H9 (cell line): ENCODE measurements around the gene CHRDL1. TPM values are rescaled to one million over a fixed set of nuclear protein-coding genes. Genes with fewer than 3 reads are reported as not detected.

Experiments
- DNase-seq: peaks from one replicate; pipeline ENCODE4 v3.0.0-alpha.2; 2017
- H2AFZ ChIP-seq: one replicate; pipeline ENCODE4 v1.6.1; 2013; ENCODE audit warnings: mild to moderate bottlenecking, low read length, control low read depth, moderate library complexity
- H2AK5ac ChIP-seq: 2 replicates; pipeline ENCODE4 v1.6.1; 2013; ENCODE audit warnings: low read length, control low read depth, mixed read lengths; ENCODE audit not compliant: insufficient read length
- H2BK120ac ChIP-seq: one replicate; pipeline ENCODE4 v1.6.1; 2013; ENCODE audit warnings: low read depth, mild to moderate bottlenecking, low read length, control low read depth, inconsistent platforms; ENCODE audit not compliant: poor library complexity, severe bottlenecking
- H2BK12ac ChIP-seq: 2 replicates; pipeline ENCODE4 v1.6.1; 2013; ENCODE audit warnings: low read length, control low read depth, mixed read lengths, low read depth; ENCODE audit not compliant: insufficient read length
- H2BK15ac ChIP-seq: 2 replicates; pipeline ENCODE4 v1.6.1; 2013; ENCODE audit warnings: low read depth, low read length, control low read depth
- H2BK20ac ChIP-seq: one replicate; pipeline ENCODE4 v1.6.1; 2013; ENCODE audit warnings: low read depth, mild to moderate bottlenecking, low read length, control low read depth, inconsistent platforms; ENCODE audit not compliant: poor library complexity, severe bottlenecking
- H2BK5ac ChIP-seq: 2 replicates; pipeline ENCODE4 v1.6.1; 2013; ENCODE audit warnings: low read length, control low read depth, mixed read lengths; ENCODE audit not compliant: insufficient read length
- H3K14ac ChIP-seq: 2 replicates; pipeline ENCODE4 v1.6.1; 2013; ENCODE audit warnings: low read length, control low read depth; ENCODE audit not compliant: insufficient read depth
- H3K18ac ChIP-seq: 2 replicates; pipeline ENCODE4 v1.6.1; 2013; ENCODE audit warnings: low read depth, mild to moderate bottlenecking, mixed read lengths, low read length, control low read depth; ENCODE audit not compliant: insufficient read length
- H3K23ac ChIP-seq: 2 replicates; pipeline ENCODE4 v1.6.1; 2013; ENCODE audit warnings: low read length, control low read depth, mixed read lengths, low read depth; ENCODE audit not compliant: insufficient read length
- H3K23me2 ChIP-seq: 2 replicates; pipeline ENCODE4 v1.6.1; 2013; ENCODE audit warnings: low read depth, mild to moderate bottlenecking, mixed read lengths, low read length, control low read depth; ENCODE audit not compliant: insufficient read length, poor library complexity, severe bottlenecking
- H3K27ac ChIP-seq: 2 replicates; pipeline ENCODE4 v1.5.1; 2013; ENCODE audit warnings: low read length, control low read depth, mixed read lengths, low read depth; ENCODE audit not compliant: insufficient read length
- H3K27me3 ChIP-seq: 2 replicates; pipeline ENCODE4 v1.6.1; 2013; ENCODE audit warnings: low read length, control low read depth, inconsistent platforms; ENCODE audit not compliant: insufficient read depth
- H3K4ac ChIP-seq: 2 replicates; pipeline ENCODE4 v1.6.1; 2013; ENCODE audit warnings: low read depth, mild to moderate bottlenecking, control low read depth, inconsistent platforms, low read length, moderate library complexity
- H3K4me1 ChIP-seq: 2 replicates; pipeline ENCODE4 v1.6.1; 2013; ENCODE audit warnings: low read length, control low read depth, inconsistent platforms; ENCODE audit not compliant: insufficient read depth
- H3K4me2 ChIP-seq: 2 replicates; pipeline ENCODE4 v1.6.1; 2013; ENCODE audit warnings: low read length, control low read depth, mixed read lengths; ENCODE audit not compliant: insufficient read length, insufficient read depth
- H3K56ac ChIP-seq: 2 replicates; pipeline ENCODE4 v1.6.1; 2013; ENCODE audit warnings: low read depth, mild to moderate bottlenecking, mixed read lengths, low read length, control low read depth; ENCODE audit not compliant: insufficient read length
- H3K79me1 ChIP-seq: 2 replicates; pipeline ENCODE4 v1.6.1; 2013; ENCODE audit warnings: low read depth, mild to moderate bottlenecking, moderate library complexity, low read length, control low read depth, inconsistent platforms; ENCODE audit not compliant: insufficient read depth, poor library complexity, severe bottlenecking
- H3K79me2 ChIP-seq: 2 replicates; pipeline ENCODE4 v1.6.1; 2013; ENCODE audit warnings: low read length, control low read depth, inconsistent platforms; ENCODE audit not compliant: insufficient read depth
- H3K9ac ChIP-seq: 2 replicates; pipeline ENCODE4 v1.6.1; 2013; ENCODE audit warnings: low read length, control low read depth, mixed read lengths; ENCODE audit not compliant: insufficient read length; ENCODE audit errors: extremely low read depth
- H3K9me3 ChIP-seq: one replicate; pipeline ENCODE4 v1.6.1; 2013; ENCODE audit warnings: low read depth, low read length, inconsistent platforms; ENCODE audit not compliant: control insufficient read depth
- H3T11ph ChIP-seq: one replicate; pipeline ENCODE4 v1.6.1; 2013; ENCODE audit warnings: mild to moderate bottlenecking, low read length, control low read depth, inconsistent platforms
- H4K20me1 ChIP-seq: one replicate; pipeline ENCODE4 v1.6.1; 2013; ENCODE audit not compliant: control insufficient read depth, insufficient read length, insufficient read depth
- H4K5ac ChIP-seq: 2 replicates; pipeline ENCODE4 v1.6.1; 2013; ENCODE audit warnings: low read depth, mild to moderate bottlenecking, mixed read lengths, low read length, control low read depth; ENCODE audit not compliant: insufficient read length
- H4K8ac ChIP-seq: replicated peaks from 2 replicates; pipeline ENCODE4 v1.6.1; 2013; ENCODE audit warnings: low read length, control low read depth, mixed read lengths, low read depth; ENCODE audit not compliant: insufficient read length
- H4K91ac ChIP-seq: 2 replicates; pipeline ENCODE4 v1.6.1; 2013; ENCODE audit warnings: low read depth, mild to moderate bottlenecking, moderate library complexity, mixed read lengths, low read length, control low read depth; ENCODE audit not compliant: insufficient read length
- H3K27ac Mint-ChIP-seq, 3 experiments: 2 replicates in 2 of 3; 3 replicates in 1 of 3; pipeline ENCODE4 v1.8.0; 2020 to 2021; ENCODE audit warnings: mixed read lengths in 3 of 3, mild to moderate bottlenecking in 1 of 3, moderate library complexity in 1 of 3
- H3K27me3 Mint-ChIP-seq: 2 replicates; pipeline ENCODE4 v1.8.0; 2021; ENCODE audit warnings: low read depth, mild to moderate bottlenecking, moderate library complexity, mixed read lengths
- H3K36me3 Mint-ChIP-seq, 3 experiments: 2 replicates in 2 of 3; 3 replicates in 1 of 3; pipeline ENCODE4 v1.8.0; 2020 to 2021; ENCODE audit warnings: low read depth in 3 of 3, mixed read lengths in 3 of 3; ENCODE audit not compliant: insufficient read depth in 1 of 3
- H3K4me1 Mint-ChIP-seq, 2 experiments: 2 replicates each; pipeline ENCODE4 v1.8.0; 2020; ENCODE audit warnings: mixed read lengths in 2 of 2
- H3K4me3 Mint-ChIP-seq, 2 experiments: 2 replicates in 1 of 2; 3 replicates in 1 of 2; pipeline ENCODE4 v1.8.0; 2020 to 2021; ENCODE audit warnings: mild to moderate bottlenecking in 2 of 2, mixed read lengths in 2 of 2, moderate library complexity in 1 of 2
- H3K9me3 Mint-ChIP-seq, 2 experiments: 2 replicates in 1 of 2; 3 replicates in 1 of 2; pipeline ENCODE4 v1.8.0; 2020; ENCODE audit warnings: mild to moderate bottlenecking in 2 of 2, mixed read lengths in 2 of 2, moderate library complexity in 1 of 2
- total RNA-seq: library from RNA; stranded (reverse); gene quantifications from 2 replicates; pipeline ENCODE4 v1.2.1, GENCODE V29; 2021
- TF ChIP-seq, protein P1 (sequence below): fragments of 200-600 bp; sonication (generic); conservative IDR thresholded peaks from 3 replicates; pipeline ENCODE4 v1.8.0; 2021; ENCODE audit warnings: antibody characterized with exemption, mild to moderate bottlenecking

Gene CHRDL1
- total RNA-seq, 1 experiment from 2014 or later, result 11.8 TPM

DNA sequence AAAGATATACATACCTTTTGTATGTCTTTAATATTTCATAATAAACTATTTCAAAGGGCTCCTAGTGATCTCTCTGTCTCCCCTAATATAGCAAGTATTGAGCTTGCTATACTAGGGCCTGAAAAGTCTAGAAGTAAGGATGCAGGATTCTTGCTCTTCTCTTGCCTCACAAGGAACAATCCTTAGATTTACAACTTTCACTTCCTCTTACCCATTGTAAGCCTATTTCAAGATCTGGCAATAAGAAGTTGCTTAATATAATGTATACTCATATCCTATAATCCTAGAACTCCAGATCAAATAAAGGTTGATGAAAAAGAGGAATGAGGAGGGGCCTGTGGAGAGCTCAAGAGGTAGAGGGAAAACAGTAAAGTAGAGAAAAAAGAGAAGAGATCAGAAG is 40.8 kb upstream of the CHRDL1 start:
- Histone ChIP-seq H3K23ac (no peak overlapping the region), H2BK12ac (no peak overlapping the region), H3K27ac (no peak overlapping the region), H2BK120ac (no peak overlapping the region), H3K18ac (no peak overlapping the region), H4K20me1 (no peaks in the 10 kb centered on the region), H4K91ac (no peak overlapping the region), H2BK15ac (no peak overlapping the region), H2AFZ (no peak overlapping the region), H2AK5ac (no peak overlapping the region), H3K9me3 (no peaks in the 10 kb centered on the region), H2BK20ac (no peak overlapping the region), H4K8ac (no peak overlapping the region), H3K23me2 (no peaks in the 10 kb centered on the region), H3K9ac (no peak overlapping the region), H3K79me1 (no peaks in the 10 kb centered on the region), H3T11ph (no peak overlapping the region), H3K4me2 (no peak overlapping the region), H3K14ac (no peak overlapping the region), H3K4me1 (no peaks in the 10 kb centered on the region), H3K56ac (no peak overlapping the region), H3K27me3 (no peaks in the 10 kb centered on the region), H2BK5ac (no peak overlapping the region), H4K5ac (no peak overlapping the region), H3K4ac (no peak overlapping the region), H3K79me2 (no peaks in the 10 kb centered on the region)
- Mint-ChIP-seq H3K4me1 (peaks cover 3 to 5% of the 10 kb centered on the region in 2 experiments; a peak in 2 of 4 replicates), H3K36me3 (no peaks in the 10 kb centered on the region; a peak in 1 of 7 replicates), H3K27me3 (no peaks in the 10 kb centered on the region; the same call in none of the 2 replicates), H3K27ac (no peak overlapping the region), H3K4me3 (no peak overlapping the region), H3K9me3 (no peaks in the 10 kb centered on the region; a peak in 1 of 5 replicates)
- TF ChIP-seq, protein P1, sequence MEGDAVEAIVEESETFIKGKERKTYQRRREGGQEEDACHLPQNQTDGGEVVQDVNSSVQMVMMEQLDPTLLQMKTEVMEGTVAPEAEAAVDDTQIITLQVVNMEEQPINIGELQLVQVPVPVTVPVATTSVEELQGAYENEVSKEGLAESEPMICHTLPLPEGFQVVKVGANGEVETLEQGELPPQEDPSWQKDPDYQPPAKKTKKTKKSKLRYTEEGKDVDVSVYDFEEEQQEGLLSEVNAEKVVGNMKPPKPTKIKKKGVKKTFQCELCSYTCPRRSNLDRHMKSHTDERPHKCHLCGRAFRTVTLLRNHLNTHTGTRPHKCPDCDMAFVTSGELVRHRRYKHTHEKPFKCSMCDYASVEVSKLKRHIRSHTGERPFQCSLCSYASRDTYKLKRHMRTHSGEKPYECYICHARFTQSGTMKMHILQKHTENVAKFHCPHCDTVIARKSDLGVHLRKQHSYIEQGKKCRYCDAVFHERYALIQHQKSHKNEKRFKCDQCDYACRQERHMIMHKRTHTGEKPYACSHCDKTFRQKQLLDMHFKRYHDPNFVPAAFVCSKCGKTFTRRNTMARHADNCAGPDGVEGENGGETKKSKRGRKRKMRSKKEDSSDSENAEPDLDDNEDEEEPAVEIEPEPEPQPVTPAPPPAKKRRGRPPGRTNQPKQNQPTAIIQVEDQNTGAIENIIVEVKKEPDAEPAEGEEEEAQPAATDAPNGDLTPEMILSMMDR, result no peak
- DNase-seq, result no peak
